CD4-positive, alpha-beta memory T cell (primary cell): ENCODE measurements around the gene HECA. TPM values are rescaled to one million over a fixed set of nuclear protein-coding genes. Genes with fewer than 3 reads are reported as not detected.
A peak's percentile ranks its signal among the peaks of the same experiment; 100 is the strongest.

Experiments
- CTCF ChIA-PET: fragments of 350-600 bp; sonication (Branson Sonifier 250); formaldehyde crosslinking; loops from one replicate; lab custom pipeline; 2021; ENCODE audit warnings: inconsistent platforms; ENCODE audit not compliant: partially characterized antibody; lab: Charles Lee
- POLR2A ChIA-PET: fragments of 350-600 bp; sonication (Branson Sonifier 250); formaldehyde crosslinking; loops from one replicate; lab custom pipeline; 2021; ENCODE audit not compliant: partially characterized antibody; lab: Charles Lee
- DNase-seq, 5 donors: peaks; one replicate each; pipeline versions ENCODE4 v3.0.0 to v3.0.0-alpha.2; 2020 to 2022; ENCODE audit warnings: mixed read lengths in 1 of 5
- H3K27ac ChIP-seq: one replicate; pipeline ENCODE4 v1.7.0; 2013; ENCODE audit warnings: low read depth, low read length
- H3K27me3 ChIP-seq: 2 replicates; pipeline ENCODE4 v1.7.0; 2013; ENCODE audit warnings: mild to moderate bottlenecking, low read length, moderate library complexity; ENCODE audit not compliant: insufficient read depth
- H3K36me3 ChIP-seq: 2 replicates; pipeline ENCODE4 v1.7.0; 2013; ENCODE audit warnings: mild to moderate bottlenecking, low read length, moderate library complexity; ENCODE audit not compliant: insufficient read depth
- H3K4me1 ChIP-seq: 2 replicates; pipeline ENCODE4 v1.7.0; 2013; ENCODE audit warnings: mild to moderate bottlenecking, low read length, moderate library complexity; ENCODE audit not compliant: insufficient read depth
- H3K4me3 ChIP-seq, 2 donors: one replicate each; pipeline ENCODE4 v1.7.0; 2013; ENCODE audit warnings: low read length in 2 of 2, mild to moderate bottlenecking in 1 of 2
- H3K9me3 ChIP-seq, 2 donors: one replicate each; pipeline ENCODE4 v1.7.0; 2013; ENCODE audit warnings: low read length in 2 of 2, control low read depth in 1 of 2; ENCODE audit not compliant: control insufficient read depth in 1 of 2
- H3K27ac Mint-ChIP-seq, 7 donors: one replicate each; pipeline ENCODE4 v1.8.0; 2020 to 2021; ENCODE audit warnings: mixed read lengths in 7 of 7, mild to moderate bottlenecking in 6 of 7, inconsistent platforms in 3 of 7, moderate library complexity in 3 of 7
- H3K27me3 Mint-ChIP-seq, 2 donors: one replicate each; pipeline ENCODE4 v1.8.0; 2020 to 2021; ENCODE audit warnings: mixed read lengths in 2 of 2
- H3K36me3 Mint-ChIP-seq, 2 donors: one replicate each; pipeline ENCODE4 v1.8.0; 2020 to 2021; ENCODE audit warnings: mixed read lengths in 2 of 2, inconsistent platforms in 1 of 2, mild to moderate bottlenecking in 1 of 2
- H3K4me1 Mint-ChIP-seq, 4 donors: one replicate each; pipeline ENCODE4 v1.8.0; 2020 to 2021; ENCODE audit warnings: mixed read lengths in 4 of 4, mild to moderate bottlenecking in 1 of 4
- H3K4me3 Mint-ChIP-seq, 8 donors: one replicate each; pipeline ENCODE4 v1.8.0; 2020 to 2021; ENCODE audit warnings: mixed read lengths in 8 of 8, mild to moderate bottlenecking in 7 of 8, moderate library complexity in 6 of 8, inconsistent platforms in 3 of 8
- H3K9me3 Mint-ChIP-seq, 8 donors: one replicate each; pipeline ENCODE4 v1.8.0; 2020 to 2021; ENCODE audit warnings: mixed read lengths in 8 of 8, mild to moderate bottlenecking in 5 of 8, inconsistent platforms in 3 of 8, moderate library complexity in 1 of 8
- intact Hi-C: fragments of 100-400 bp; cut with micrococcal nuclease; formaldehyde crosslinking; loops from one replicate; pipeline ENCODE4 v1.15.1; 2023
- polyA plus RNA-seq, 2 donors: library from polyadenylated mRNA; unstranded; fragments of 300-500 nt; fragmentation: Illumina TruSeq; gene quantifications; one replicate each; pipeline ENCODE4 v1.2.3, GENCODE V29; 2021
- total RNA-seq, 2 experiments: library from RNA; stranded (reverse); gene quantifications; one replicate each; pipeline ENCODE4 v1.2.3, GENCODE V29; 2021

Gene HECA
- total RNA-seq (100 to 1,000 TPM; 154 to 161 TPM), polyA plus RNA-seq (10 to 100 TPM in 1 of 2 donors, 1 to 10 TPM in 1; 5.4 to 12.1 TPM)

DNA sequence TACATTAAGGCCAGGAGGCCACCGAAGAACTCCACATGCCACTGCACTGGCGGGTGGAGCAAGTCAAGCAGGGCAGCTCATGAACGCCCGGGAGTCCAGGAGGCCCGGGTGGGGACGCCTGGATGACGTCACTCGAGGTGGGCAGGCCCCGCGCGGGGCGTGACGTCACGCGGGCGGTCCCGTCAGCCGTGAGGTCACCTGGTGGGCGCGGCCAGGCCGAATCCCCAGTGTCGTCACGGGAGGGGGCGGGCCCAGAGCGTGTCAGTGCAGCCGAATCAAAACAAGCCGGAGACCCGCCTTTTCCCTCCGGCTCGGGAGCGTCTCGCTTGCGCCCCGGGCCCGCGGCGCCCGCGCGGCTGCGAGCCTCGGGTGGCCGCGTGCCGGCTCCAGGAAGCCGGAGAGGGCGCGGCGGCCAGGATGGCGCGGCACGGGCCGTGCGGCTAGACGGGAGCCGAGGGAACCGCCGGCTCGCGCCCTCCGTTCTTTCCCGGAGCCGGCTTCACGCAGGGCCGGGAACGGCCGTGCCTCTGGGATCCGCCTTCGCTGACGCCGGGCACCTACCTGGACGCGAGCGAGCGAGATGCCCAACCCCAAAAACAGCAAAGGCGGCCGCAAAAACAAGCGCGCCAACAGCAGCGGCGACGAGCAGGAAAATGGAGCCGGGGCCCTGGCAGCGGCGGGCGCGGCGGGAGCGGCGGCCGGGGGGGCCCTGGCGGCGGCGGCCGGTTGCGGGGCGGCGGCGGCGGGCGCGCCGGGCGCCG, at the start of gene HECA:
HECA (plus strand) TSS at position 264 of the 761 bp plus-strand sequence; CDS start at position 581, 317 bp downstream.
- Mint-ChIP-seq H3K36me3 (peaks cover 26 to 38% of the 10 kb centered on the region in 2 donors), H3K27ac (peak within 1 kb of the TSS; percentile 98 to 100 (median 99)), H3K27me3 (no peaks in the 10 kb centered on the region), H3K4me3 (peak within 1 kb of the TSS; percentile 90 to 98 (median 95)), H3K9me3 (peaks cover 0 to 7% (median 3%) of the 10 kb centered on the region in 8 donors), H3K4me1 (peaks cover 48 to 84% (median 57%) of the 10 kb centered on the region in 4 donors)
- peak within 1 kb of the TSS; percentile 97 for H3K27ac ChIP-seq
- CTCF ChIA-PET: interaction anchor here (0.6 to 2.1 kb wide), 8 partner anchors 9 to 240 kb away, joined by 3 to 15 read pairs (median 4); partner anchors contain the start of gene CITED2
- H3K4me1 ChIP-seq: peaks cover 60% of the 10 kb centered on the region
- no peaks in the 10 kb centered on the region for H3K27me3 ChIP-seq
- intact Hi-C loops: loop anchor here (1.0 to 5.0 kb wide), 4 partner anchors 10 to 363 kb away; partner anchors contain the start of genes CCDC28A and CITED2
- H3K36me3 ChIP-seq: peaks cover 4% of the 10 kb centered on the region
- peak; percentile 98 to 100 (median 99) for DNase-seq
- H3K9me3 ChIP-seq: no peaks in the 10 kb centered on the region
- POLR2A ChIA-PET: interaction anchor here (0.6 to 6.8 kb wide), 27 partner anchors 9 to 396 kb away, joined by 3 to 83 read pairs (median 5); partner anchors contain the start of genes ABRACL, CITED2 and TXLNB
- peak within 1 kb of the TSS; percentile 75 to 95 for H3K4me3 ChIP-seq

DNA sequence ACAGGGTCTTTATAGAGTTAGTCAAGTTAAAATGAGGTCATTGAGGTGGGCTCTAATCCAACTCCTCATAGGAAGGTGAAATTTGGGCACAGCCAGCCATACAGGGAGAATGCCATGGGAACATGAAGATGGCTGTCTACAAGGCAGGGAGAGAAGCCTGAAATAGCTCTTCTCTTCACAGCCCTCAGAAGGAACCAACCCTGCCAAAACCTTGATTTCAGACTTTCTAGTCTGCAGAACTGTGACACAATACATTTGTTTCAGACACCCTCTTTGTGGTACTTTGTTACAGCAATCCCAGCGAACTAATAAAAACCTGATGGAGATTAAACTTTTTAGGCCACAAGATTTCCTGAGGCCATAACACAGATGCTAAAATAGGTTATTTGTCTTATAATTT, 43.1 kb upstream of the HECA start:
- Mint-ChIP-seq H3K9me3 (peaks cover 2 to 10% (median 4%) of the 10 kb centered on the region in 8 donors), H3K36me3 (peaks cover 0 to 4% of the 10 kb centered on the region in 2 donors), H3K27me3 (no peaks in the 10 kb centered on the region), H3K4me1 (peaks cover 0 to 20% (median 3%) of the 10 kb centered on the region in 4 donors), H3K27ac (no peak overlapping the region), H3K4me3 (no peak overlapping the region)
- Histone ChIP-seq H3K36me3 (no peaks in the 10 kb centered on the region), H3K4me3 (no peak overlapping the region), H3K4me1 (peaks cover 5% of the 10 kb centered on the region), H3K27ac (no peak overlapping the region), H3K9me3 (no peaks in the 10 kb centered on the region), H3K27me3 (no peaks in the 10 kb centered on the region)
- DNase-seq: no peak
- ChIA-PET POLR2A (no interaction called here), CTCF (no interaction called here)
- intact Hi-C loops: no loop called here

GRCh38 chr6:139099984-139100383, 34.9 kb upstream of the HECA start:
- H3K36me3 ChIP-seq: no peaks in the 10 kb centered on the region
- H3K27ac ChIP-seq: no peak overlapping the region
- H3K27me3 ChIP-seq: no peaks in the 10 kb centered on the region
- no peaks in the 10 kb centered on the region for H3K4me1 ChIP-seq
- H3K9me3 ChIP-seq: no peaks in the 10 kb centered on the region
- H3K4me3 Mint-ChIP-seq: no peak overlapping the region
- H3K4me3 ChIP-seq: no peak overlapping the region
- no peaks in the 10 kb centered on the region for H3K27me3 Mint-ChIP-seq
- no peak for DNase-seq
- H3K4me1 Mint-ChIP-seq: peaks cover 0 to 7% (median 2%) of the 10 kb centered on the region in 4 donors
- intact Hi-C loops: no loop called here
- CTCF ChIA-PET: no interaction called here
- H3K9me3 Mint-ChIP-seq: peaks cover 0 to 3% (median 0%) of the 10 kb centered on the region in 8 donors
- H3K36me3 Mint-ChIP-seq: no peaks in the 10 kb centered on the region
- peak overlapping the region in 1 of 7 donors; percentile 18 for H3K27ac Mint-ChIP-seq
- POLR2A ChIA-PET: no interaction called here

DNA sequence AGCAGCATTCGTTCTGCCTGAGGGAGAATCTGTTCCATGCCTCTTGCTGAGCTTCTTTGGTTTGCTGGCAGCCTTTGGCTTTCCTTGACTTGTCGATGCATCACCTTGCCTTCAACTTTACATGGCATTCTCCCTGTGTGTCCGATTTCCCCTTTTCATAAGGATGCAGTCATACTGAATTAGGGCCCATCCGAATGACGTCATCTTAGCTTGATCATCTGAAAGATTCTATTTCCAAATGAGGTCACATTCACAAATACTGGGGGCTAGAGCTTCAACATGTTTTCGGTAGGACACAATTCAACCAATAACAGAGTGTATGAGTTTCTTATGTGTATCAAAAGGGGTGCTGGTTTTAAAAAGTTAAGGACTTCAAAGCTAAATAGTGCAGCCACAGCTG, 27.8 kb upstream of the HECA start:
- Mint-ChIP-seq H3K36me3 (no peaks in the 10 kb centered on the region), H3K27ac (no peak overlapping the region), H3K4me3 (no peak overlapping the region), H3K27me3 (no peaks in the 10 kb centered on the region), H3K9me3 (peaks cover 0 to 3% (median 0%) of the 10 kb centered on the region in 8 donors), H3K4me1 (peaks cover 22 to 34% (median 31%) of the 10 kb centered on the region in 4 donors)
- intact Hi-C loops: no loop called here
- ChIA-PET POLR2A (interaction anchor here (0.9 to 1.5 kb wide), 3 partner anchors 19 to 120 kb away, joined by 3 to 7 read pairs (median 4); partner anchors contain the start of gene ABRACL), CTCF (interaction anchor here (1.2 to 1.8 kb wide), 3 partner anchors 10 to 258 kb away, joined by 4 to 6 read pairs (median 5); partner anchors contain the start of gene REPS1)
- DNase-seq: no peak
- no peaks in the 10 kb centered on the region for H3K9me3 ChIP-seq
- no peak overlapping the region for H3K4me3 ChIP-seq
- H3K27me3 ChIP-seq: no peaks in the 10 kb centered on the region
- H3K27ac ChIP-seq: no peak overlapping the region
- H3K4me1 ChIP-seq: peaks cover 27% of the 10 kb centered on the region
- no peaks in the 10 kb centered on the region for H3K36me3 ChIP-seq

- H3K9me3 Mint-ChIP-seq: peaks cover 0 to 6% (median 0%) of the 10 kb centered on the region in 8 donors
- Histone ChIP-seq H3K4me1 (peaks cover 38% of the 10 kb centered on the region), H3K27ac (no peak overlapping the region), H3K27me3 (no peaks in the 10 kb centered on the region), H3K4me3 (no peak overlapping the region), H3K9me3 (no peaks in the 10 kb centered on the region), H3K36me3 (no peaks in the 10 kb centered on the region)
- H3K36me3 Mint-ChIP-seq: no peaks in the 10 kb centered on the region
- H3K27me3 Mint-ChIP-seq: no peaks in the 10 kb centered on the region
- CTCF ChIA-PET: interaction anchor here (1.5 to 1.8 kb wide), 2 partner anchors 121 to 256 kb away, joined by 3 to 5 read pairs; no protein-coding TSS in a partner anchor
- no peak overlapping the region for H3K4me3 Mint-ChIP-seq
- peaks cover 29 to 47% (median 42%) of the 10 kb centered on the region in 4 donors for H3K4me1 Mint-ChIP-seq
- H3K27ac Mint-ChIP-seq: no peak overlapping the region
- intact Hi-C loops: no loop called here
- POLR2A ChIA-PET: interaction anchor here (0.9 kb wide), 1 partner anchor 79 kb away, joined by 3 read pairs; no protein-coding TSS in a partner anchor
- DNase-seq: no peak
These were observed 26.5 kb upstream of the HECA start for GRCh38 chr6:139108378-139108777.

- H3K36me3 ChIP-seq: no peaks in the 10 kb centered on the region
- no peaks in the 10 kb centered on the region for H3K9me3 ChIP-seq
- Mint-ChIP-seq H3K27ac (peak overlapping the region; percentile 3 to 87 (median 44)), H3K27me3 (no peaks in the 10 kb centered on the region), H3K4me1 (peaks cover 38 to 59% (median 51%) of the 10 kb centered on the region in 4 donors), H3K4me3 (peak overlapping the region in 2 of 8 donors; percentile 13 to 39), H3K36me3 (no peaks in the 10 kb centered on the region), H3K9me3 (peaks cover 0 to 6% (median 0%) of the 10 kb centered on the region in 8 donors)
- no peak overlapping the region for H3K27ac ChIP-seq
- ChIA-PET CTCF (interaction anchor here (0.6 to 2.6 kb wide), 7 partner anchors 16 to 299 kb away, joined by 3 to 18 read pairs (median 3); no protein-coding TSS in a partner anchor), POLR2A (interaction anchor here (1.0 to 8.4 kb wide), 2 partner anchors 16 to 25 kb away, joined by 3 to 90 read pairs; partner anchors contain the start of gene HECA)
- intact Hi-C loops: no loop called here
- H3K27me3 ChIP-seq: no peaks in the 10 kb centered on the region
- no peak overlapping the region for H3K4me3 ChIP-seq
- H3K4me1 ChIP-seq: peaks cover 50% of the 10 kb centered on the region
- peak in 4 of 5 donors; percentile 11 to 30 (median 21) for DNase-seq
These were observed 25.3 kb upstream of the HECA start for GRCh38 chr6:139109558-139109957.
